B cell (primary cell): ENCODE measurements around the gene PDIA2.

Source experiments
- EZH2 ChIP-seq: IDR thresholded peaks from 2 replicates; pipeline ENCODE4 v1.6.1; 2012; ENCODE audit warnings: borderline replicate concordance, low read depth, mild to moderate bottlenecking, moderate library complexity, low read length; ENCODE audit not compliant: insufficient read depth, poor library complexity, severe bottlenecking
- TF ChIP-seq, protein P1 (sequence below): fragments of 200-600 bp; IDR thresholded peaks from one replicate; pipeline ENCODE4 v1.8.0; 2022; ENCODE audit warnings: antibody characterized with exemption, mild to moderate bottlenecking

DNA sequence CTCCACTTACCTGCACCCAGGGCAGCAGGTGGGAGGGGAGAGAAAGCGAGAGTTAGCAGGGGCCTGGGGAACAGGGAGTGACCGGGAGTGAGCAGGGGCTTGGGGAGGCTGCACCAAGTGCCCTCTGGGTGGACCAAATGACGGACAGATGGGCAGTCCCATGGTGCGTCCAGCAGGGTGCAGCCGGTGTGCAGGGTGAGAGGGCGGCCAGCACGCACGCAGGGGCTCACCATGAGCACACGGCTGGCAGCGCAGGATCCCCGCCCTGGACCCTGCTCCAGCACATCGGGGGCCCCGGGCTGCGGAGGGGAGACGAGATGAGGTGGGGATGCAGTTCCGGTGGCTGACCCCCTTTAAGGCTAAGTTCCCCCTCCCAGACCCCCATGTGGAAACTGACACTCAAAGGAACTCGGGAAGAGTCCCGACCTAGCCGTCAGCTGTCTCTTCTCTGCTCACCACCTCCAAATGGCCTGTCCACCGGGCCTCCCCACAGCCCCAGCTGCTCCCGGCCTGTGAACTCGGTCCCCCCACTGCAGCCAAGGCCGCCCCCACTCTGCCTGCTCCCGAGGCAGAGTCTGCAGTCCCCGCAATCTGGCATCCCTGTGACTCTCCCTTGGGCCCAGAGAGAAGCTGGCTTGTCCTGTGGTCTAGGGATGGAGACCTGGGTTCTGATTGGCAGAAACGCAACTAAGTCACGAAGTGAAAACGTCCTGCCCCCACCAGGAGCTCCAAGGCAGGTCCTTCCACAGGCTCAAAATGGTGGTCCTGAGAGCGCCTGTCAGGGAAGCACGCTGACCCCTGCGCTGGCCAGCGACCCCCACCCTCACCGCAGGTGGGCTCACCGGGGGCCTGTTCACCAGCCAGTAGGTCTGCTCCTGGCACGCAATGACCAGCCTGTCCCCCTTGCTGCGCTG is 10.1 kb upstream of the PDIA2 start:
- TF ChIP-seq, protein P1, sequence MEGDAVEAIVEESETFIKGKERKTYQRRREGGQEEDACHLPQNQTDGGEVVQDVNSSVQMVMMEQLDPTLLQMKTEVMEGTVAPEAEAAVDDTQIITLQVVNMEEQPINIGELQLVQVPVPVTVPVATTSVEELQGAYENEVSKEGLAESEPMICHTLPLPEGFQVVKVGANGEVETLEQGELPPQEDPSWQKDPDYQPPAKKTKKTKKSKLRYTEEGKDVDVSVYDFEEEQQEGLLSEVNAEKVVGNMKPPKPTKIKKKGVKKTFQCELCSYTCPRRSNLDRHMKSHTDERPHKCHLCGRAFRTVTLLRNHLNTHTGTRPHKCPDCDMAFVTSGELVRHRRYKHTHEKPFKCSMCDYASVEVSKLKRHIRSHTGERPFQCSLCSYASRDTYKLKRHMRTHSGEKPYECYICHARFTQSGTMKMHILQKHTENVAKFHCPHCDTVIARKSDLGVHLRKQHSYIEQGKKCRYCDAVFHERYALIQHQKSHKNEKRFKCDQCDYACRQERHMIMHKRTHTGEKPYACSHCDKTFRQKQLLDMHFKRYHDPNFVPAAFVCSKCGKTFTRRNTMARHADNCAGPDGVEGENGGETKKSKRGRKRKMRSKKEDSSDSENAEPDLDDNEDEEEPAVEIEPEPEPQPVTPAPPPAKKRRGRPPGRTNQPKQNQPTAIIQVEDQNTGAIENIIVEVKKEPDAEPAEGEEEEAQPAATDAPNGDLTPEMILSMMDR: no peak
- TF ChIP-seq EZH2: no peak
